NCI-H1105 (cell line): Measurements from ENCODE around the gene PKP4.
"Not testable (repeated sequence)": the region's sequence is repeated elsewhere in the genome, so short reads cannot be mapped to it uniquely, and the experiment has no call there.

Experiments used
- DNase-seq: peaks from one replicate; lab custom pipeline; 2025; lab: John Stamatoyannopoulos, UW

The PKP4 gene

GRCh38 chr2:158473300-158473699 lies 16.5 kb downstream of the PKP4 start:
- DNase-seq = not testable (repeated sequence)

- no peak for DNase-seq
Observed at GRCh38 chr2:158473719-158474392, 17.1 kb downstream of the PKP4 start.

- DNase-seq = not testable (repeated sequence)
Observed at GRCh38 chr2:158474526-158475011, 17.8 kb downstream of the PKP4 start.

GRCh38 chr2:158477202-158477601 lies 20.4 kb downstream of the PKP4 start:
- no peak for DNase-seq

- DNase-seq = no peak
Observed at GRCh38 chr2:158478237-158478636, 21.5 kb downstream of the PKP4 start.

- no peak for DNase-seq
Observed at GRCh38 chr2:158478816-158479215, 22.1 kb downstream of the PKP4 start.

GRCh38 chr2:158481116-158481515 lies 24.4 kb downstream of the PKP4 start:
- no peak for DNase-seq

- DNase-seq = no peak
Observed at GRCh38 chr2:158482594-158482993, 25.8 kb downstream of the PKP4 start.

- DNase-seq = no peak
Observed at GRCh38 chr2:158484892-158485556, 28.3 kb downstream of the PKP4 start.

- no peak for DNase-seq
Observed at GRCh38 chr2:158486150-158486969, 29.6 kb downstream of the PKP4 start.

- DNase-seq = no peak
Observed at GRCh38 chr2:158486970-158487325, 30.2 kb downstream of the PKP4 start.

- no peak for DNase-seq
Observed at GRCh38 chr2:158487419-158487818, 30.7 kb downstream of the PKP4 start.

GRCh38 chr2:158488442-158489216 lies 31.9 kb downstream of the PKP4 start:
- no peak for DNase-seq

GRCh38 chr2:158489366-158490112 lies 32.8 kb downstream of the PKP4 start:
- no peak for DNase-seq

GRCh38 chr2:158491072-158491471 lies 34.3 kb downstream of the PKP4 start:
- no peak for DNase-seq

GRCh38 chr2:158493458-158493857 lies 36.7 kb downstream of the PKP4 start:
- no peak for DNase-seq

- DNase-seq = no peak
Observed at GRCh38 chr2:158495175-158495574, 38.4 kb downstream of the PKP4 start.

GRCh38 chr2:158496986-158497385 lies 40.2 kb downstream of the PKP4 start:
- DNase-seq = no peak

- DNase-seq = no peak
Observed at GRCh38 chr2:158497486-158497885, 40.7 kb downstream of the PKP4 start.

GRCh38 chr2:158498043-158498748 lies 41.4 kb downstream of the PKP4 start:
- DNase-seq = no peak

GRCh38 chr2:158498749-158499136 lies 42.0 kb downstream of the PKP4 start:
- no peak for DNase-seq
